GM12872 (cell line): ENCODE results near the gene PARVA.

Experiments
- TF ChIP-seq, protein P1 (sequence below): IDR thresholded peaks from 3 replicates; pipeline ENCODE4 v1.5.1; 2011; ENCODE audit warnings: low read depth, mild to moderate bottlenecking, low read length, moderate library complexity; ENCODE audit not compliant: insufficient read depth

Gene PARVA

DNA sequence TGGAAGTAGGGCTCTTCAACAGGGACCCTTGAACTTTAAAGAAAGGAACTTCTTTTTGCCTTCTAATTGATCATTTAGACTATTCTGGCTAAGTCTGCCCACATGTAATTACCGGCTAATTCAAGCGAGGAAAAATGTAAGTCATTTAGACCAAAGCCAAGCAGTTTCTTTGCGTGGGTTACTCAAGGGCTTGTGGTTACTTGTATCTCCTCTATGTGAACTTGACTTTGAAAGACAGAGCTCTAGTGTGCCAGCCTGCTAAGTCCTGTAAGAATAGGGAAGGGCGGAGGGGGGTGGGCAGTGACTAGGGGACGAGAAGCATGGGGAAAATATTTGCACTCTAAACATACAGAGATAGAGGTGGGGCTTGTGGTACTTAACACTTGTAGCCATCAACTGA is 151.7 kb downstream of the PARVA start:
- TF ChIP-seq, protein P1, sequence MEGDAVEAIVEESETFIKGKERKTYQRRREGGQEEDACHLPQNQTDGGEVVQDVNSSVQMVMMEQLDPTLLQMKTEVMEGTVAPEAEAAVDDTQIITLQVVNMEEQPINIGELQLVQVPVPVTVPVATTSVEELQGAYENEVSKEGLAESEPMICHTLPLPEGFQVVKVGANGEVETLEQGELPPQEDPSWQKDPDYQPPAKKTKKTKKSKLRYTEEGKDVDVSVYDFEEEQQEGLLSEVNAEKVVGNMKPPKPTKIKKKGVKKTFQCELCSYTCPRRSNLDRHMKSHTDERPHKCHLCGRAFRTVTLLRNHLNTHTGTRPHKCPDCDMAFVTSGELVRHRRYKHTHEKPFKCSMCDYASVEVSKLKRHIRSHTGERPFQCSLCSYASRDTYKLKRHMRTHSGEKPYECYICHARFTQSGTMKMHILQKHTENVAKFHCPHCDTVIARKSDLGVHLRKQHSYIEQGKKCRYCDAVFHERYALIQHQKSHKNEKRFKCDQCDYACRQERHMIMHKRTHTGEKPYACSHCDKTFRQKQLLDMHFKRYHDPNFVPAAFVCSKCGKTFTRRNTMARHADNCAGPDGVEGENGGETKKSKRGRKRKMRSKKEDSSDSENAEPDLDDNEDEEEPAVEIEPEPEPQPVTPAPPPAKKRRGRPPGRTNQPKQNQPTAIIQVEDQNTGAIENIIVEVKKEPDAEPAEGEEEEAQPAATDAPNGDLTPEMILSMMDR = no peak

DNA sequence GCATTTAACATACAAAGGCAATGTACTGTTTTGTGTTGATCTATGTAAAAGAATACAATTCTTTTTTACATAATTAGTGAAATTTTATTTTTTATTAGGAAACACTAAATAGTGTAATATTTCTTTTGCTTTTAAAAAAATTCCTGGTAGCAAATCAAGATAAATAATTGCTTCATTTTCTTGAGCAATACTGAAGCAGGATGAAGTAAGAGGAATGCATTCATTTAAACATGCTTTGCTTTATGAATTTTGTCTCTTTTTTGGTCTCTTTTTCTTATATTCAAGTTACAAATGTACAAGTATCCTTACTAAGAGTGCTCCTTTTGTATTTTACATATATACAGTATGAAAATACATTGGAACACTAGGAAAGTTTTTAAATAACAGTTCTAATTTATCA is 152.4 kb downstream of the PARVA start:
- TF ChIP-seq, protein P1 = no peak

DNA sequence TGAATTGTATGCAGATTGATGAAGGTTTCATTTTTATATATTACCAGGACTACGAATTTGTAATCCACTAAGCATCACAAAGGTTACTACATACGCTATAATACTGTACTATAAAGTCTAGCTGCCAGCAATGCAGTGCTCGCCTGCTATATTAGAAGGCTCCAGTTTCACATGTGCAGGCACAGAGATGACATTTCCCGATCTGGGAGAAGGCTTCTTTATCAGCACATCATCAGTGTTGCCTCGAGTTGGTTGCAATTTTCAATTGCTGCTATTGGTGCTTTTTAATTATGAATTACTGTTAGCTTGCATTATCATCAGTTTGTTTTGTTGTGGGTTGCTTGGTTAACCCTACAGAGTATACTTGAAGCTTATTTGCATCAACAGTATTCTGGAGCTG is 153.6 kb downstream of the PARVA start:
- TF ChIP-seq, protein P1 = no peak

DNA sequence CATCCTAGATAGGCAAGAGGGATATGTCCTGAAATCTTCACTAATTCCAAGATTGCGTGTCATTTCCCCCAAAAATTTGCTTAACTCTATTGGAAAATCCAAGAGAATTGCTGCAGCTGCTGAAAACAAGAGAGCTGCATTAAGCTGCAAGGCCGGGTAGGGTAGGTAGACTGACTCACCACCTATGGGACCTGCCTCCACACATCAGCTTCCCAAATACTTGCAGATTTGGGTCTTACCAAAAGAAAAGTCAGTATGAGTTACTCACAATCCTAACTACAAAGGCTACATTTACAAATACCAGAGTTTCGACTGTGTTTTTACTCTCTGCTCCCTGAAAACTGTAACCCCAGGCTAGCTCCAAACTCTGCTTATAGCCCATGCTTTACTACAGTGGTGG is 154.3 kb downstream of the PARVA start:
- TF ChIP-seq, protein P1 = no peak

DNA sequence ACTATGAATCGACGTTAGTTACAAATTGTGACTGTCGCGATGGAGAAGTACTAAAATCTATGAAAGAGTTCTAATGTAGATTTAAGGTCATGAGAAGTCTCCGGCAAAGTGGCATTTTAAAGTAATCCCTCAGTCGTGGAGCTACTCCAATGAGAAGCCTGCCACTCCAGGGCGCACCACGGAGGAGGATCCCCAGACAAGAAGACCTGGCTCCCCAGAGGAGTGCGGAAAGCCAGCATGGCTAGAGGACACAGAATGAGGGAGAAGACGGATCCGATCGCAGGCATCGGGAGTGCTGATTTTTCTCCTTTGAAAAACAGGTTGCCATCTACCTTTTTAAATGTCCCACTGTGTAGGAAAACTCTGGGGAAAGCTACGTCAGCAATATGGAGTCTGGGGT is 155.2 kb downstream of the PARVA start:
- TF ChIP-seq, protein P1 = no peak

DNA sequence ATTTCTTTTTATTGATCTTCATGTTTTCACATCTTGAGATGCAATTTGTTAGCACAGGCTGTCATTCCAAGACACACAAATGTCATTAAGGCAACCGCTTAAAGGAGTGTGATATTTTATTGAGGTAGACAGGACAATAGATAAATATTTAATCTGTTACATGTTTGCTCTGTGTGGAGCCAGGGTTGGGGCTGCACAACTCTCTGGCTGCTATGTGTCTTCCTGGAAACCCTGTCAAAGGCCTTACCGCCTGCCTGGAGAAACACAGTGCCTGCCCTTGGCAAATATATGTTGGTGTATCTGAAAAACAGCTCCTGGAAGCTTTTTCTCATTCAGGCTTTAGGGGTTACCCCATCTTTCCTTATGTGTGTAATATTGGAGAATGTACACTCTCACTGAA is 157.2 kb downstream of the PARVA start:
- TF ChIP-seq, protein P1 = no peak

DNA sequence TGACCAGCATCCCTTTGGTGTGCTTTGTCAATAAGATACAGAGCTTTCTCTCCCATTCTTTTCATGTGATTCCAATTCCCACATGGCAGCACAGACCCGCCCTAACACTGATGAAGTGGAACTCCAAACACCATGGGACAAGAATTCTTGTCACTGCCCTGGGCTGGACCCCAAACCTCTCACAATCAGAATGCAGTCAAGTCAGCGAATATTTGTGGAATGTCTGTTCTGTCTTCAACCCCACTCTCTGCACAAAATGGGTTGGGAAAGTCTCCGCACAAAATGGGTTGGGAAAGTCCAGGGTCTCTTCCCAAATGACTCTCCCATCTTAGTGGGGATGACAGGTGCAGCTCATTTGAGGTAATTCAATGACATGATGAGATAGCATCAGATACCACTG is 157.9 kb downstream of the PARVA start:
- TF ChIP-seq, protein P1 = no peak

DNA sequence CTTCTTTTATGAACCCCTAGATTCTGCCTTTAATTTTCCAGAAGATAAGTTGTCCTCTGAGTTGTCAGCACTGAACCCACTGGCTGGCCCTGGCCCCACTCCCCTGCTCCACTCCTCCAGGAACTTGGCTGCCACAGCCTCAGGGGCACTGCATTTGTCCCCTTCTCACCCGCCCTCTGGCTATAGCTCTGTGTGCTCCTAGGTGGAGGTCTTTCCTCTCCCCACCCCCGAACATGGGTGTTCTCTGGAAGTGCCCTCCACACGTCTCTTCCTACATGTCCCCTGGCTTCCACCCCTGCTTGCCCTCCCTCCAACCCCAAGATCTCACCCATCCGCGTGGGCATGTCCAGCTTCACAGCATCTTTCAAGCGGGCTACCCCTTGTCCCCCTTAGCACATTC is 159.2 kb downstream of the PARVA start:
- TF ChIP-seq, protein P1 = no peak
